Inferior parietal cortex (tissue), 1 donor: Measurements from ENCODE around the gene LRWD1.

Experiments
- DNase-seq: peaks from one replicate; pipeline ENCODE4 v3.0.0-alpha.2; 2016; ENCODE audit errors: extremely low spot score

Gene LRWD1

DNA sequence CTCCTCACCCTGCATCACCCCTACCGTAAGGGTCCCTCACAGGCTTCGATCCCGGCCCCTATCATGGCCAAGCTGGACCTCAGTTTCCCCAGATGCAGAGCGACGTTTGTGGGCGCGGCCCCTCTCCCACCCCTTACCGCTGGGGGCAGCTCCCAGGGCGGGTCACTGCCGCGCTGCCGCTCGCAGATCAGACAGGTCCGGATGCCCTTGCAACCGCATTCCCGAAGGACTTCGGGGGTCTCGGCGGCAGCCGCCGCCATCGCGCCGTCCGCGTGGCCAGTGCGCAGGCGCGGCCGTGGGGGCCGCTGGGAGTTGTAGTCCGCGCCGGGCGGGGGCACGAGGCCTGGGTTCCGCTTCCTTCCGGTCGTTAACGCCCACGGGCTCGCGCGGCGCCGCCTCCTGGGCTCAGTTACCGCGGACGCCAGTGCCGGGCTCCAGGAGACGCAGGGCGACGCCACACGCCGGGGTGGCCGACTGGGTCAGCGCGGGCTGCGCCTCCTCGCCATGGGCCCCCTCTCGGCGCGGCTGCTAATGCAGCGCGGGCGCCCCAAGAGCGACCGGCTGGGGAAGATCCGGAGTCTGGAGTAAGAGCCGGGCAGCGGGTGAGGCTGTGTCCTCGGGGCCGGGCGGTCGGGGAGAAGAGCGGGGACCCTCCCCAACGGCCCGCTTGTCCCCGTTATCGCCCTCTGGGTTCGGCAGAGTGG is at the start of gene LRWD1, which contains the start of gene ALKBH4:
LRWD1 (plus strand) TSS at position 408 of the 704 bp plus-strand sequence; CDS start at position 505, 97 bp downstream.
ALKBH4 (minus strand) TSS at position 287 of the 704 bp plus-strand sequence; CDS start at position 260, 27 bp downstream.
- peak; percentile 91 for DNase-seq

DNA sequence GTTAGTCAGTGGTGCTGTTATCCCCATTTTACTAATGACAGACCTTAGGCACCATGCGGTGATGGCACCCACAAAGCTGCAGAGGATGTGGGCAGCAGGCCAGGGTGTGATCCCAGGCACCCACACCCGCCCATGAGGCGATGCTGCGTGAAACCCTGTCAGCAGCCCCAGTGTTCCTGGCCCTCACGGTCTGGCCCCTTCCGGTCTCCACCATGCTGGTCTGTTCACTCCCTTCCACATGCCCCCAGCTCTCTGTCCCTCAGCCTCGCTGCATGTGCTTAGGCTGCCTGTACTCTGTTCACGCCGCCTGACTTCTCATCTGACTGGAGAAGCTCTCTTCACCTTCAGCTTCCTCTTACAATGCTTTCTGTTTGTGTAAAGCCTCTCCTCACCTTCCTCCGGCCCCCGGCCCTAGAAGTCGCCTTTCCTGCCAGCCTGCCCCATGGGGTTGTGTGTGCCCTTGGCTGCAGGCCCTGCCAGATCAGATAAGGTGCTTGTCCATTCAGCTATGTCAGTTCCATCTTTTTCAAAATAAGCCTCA is 49.0 kb upstream of the LRWD1 start:
- no peak for DNase-seq

DNA sequence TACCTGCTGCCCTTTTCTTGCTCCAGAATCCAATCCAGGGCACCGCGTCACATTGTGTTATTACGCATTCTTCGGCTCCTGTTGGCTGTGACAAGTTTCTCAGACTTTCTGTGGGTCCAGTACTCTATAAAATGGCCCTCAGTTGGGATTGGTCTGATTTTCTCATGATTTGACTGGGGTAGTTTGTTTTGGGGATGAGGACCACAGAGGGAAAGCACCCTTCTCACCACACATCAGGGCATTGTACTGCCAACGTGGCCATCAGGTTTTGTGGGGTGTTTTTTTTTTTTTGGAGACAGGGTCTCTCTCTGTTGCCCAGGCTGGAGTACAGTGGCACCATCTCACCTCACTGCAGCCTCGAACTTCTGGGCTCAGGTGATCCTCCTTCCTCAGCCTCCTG is 48.4 kb upstream of the LRWD1 start:
- no peak for DNase-seq

DNA sequence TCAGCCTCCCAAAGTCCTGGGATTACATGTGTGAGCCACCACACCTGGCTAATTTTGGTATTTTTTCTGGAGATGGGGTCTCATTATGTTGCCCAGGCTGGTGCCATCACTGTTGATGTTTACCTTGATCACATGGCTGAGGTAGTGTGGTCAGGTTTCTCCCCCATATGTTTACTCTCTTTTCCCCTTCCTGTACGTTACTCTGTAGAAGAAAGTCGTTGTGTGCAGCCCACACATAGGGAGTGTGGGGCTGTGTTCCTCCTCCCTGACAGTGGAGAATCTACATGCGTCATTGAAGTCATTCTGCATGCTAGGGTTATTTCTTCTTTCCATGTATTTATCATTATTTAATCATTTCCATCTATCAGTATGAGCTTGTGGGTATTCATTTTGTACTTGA is 47.7 kb upstream of the LRWD1 start:
- DNase-seq = no peak

DNA sequence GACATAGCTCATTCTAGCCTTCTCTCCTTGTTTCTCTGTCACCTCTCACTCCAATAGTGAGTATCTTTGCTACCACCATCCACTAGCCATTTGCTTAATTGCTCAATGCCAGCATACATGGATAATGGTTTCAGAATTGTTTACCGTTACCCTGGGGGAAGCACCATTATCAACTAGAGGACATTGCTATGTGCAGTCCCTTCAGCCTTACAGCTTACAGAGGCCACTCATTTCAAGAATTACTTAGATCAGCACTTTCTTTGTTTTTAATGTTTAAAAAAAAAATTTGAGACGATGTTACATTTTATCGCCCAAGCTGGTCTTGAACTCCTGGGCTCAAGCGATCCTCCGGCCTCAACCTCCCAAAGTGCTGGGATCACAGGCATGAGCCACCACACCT is 46.2 kb upstream of the LRWD1 start:
- DNase-seq = no peak

DNA sequence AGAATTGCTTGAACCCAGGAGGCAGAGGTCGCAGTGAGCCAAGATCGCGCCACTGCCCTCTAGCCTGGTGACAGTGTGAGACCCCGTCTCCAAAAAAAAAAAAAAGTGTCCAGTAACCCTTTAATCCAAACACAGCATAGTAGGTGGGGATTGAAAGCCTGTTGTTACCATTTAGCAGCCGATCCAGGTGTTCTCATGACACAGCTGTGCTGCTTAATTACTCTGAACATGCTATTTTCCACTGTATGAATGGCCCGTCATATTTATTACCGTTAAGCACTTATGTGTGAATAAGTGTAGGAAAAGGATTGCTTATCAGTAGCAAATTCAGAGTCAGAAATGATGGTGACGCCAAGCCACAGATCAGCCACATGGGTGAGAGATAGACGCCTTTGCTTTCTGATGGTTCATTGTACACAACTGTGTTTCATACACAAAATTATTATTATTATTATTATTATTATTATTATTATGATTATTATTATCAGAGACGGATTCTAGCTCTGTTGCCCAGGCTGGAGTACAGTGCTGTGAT is 43.0 kb upstream of the LRWD1 start:
- no peak for DNase-seq

DNA sequence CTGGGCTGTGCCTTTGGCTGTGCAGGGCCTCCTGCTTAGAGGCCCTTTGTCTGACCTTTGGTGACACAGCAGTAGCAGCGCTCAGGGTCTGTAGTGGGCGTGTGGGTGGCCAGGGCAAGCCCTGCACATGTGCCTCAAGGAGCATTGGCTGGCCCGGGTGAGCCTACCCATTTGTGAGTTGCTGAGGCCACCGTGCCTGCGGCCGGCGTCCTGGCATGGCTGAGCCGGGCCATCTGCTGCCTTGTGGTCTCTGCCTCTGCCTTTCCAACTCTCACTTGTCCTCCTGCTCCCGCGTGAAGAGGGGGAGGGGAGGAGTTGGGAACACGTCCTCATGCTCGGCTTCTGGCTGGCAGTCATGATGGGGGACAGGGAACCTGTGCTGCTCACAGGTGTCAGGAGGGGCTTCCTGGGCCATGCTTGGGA is 40.6 kb upstream of the LRWD1 start:
- DNase-seq = no peak

DNA sequence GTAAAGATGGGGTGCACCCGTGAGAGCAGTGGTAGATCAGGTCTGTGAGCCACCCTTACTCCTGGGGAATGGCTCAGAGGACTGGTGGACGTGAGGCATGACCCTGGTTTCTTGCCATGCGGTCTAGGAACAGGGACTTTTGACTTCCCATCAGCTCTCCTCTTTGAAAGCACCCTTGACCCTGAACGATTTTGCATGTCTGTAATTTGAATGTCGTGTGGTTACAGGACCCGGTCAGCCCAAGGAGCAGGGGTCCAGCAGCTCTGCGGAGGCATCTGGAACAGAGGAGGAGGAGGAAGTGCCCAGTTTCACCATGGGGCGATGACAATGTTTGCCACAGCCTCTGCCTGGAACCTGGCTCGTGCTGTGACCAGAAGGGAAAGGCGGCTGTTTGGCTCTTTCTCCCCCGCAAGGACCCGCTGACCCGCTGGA is 40.0 kb upstream of the LRWD1 start:
- no peak for DNase-seq

DNA sequence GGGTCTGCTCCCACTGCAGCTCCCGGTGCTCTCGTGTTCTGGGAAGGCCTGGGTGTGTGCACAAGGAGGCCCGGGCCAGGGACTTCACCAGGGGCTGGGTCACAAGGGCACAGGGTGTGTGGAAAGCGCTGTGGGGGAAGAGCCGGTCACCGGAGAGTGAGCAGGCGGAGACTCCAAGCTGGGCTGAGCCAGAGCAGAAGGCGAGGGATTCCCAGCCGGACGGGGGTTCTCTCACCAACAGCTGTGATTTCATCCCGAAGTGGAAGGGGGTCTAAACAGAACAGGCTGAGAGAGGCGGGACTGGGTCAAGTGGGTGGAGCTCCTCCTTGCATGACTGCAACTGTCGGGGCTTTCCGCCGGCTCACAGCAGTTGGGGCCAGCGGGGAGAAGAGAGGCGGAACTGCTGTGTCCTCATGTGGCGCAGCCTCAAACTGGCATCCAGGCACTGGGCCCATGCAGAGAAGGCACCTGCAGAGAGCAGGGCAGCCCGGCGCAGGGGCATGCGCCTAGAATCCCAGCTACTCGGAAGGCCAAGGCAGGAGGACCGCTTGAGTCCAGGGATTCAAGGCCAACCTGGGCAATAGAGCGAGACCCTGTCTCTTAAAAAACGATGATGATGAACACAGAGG is 39.0 kb upstream of the LRWD1 start:
- no peak for DNase-seq

DNA sequence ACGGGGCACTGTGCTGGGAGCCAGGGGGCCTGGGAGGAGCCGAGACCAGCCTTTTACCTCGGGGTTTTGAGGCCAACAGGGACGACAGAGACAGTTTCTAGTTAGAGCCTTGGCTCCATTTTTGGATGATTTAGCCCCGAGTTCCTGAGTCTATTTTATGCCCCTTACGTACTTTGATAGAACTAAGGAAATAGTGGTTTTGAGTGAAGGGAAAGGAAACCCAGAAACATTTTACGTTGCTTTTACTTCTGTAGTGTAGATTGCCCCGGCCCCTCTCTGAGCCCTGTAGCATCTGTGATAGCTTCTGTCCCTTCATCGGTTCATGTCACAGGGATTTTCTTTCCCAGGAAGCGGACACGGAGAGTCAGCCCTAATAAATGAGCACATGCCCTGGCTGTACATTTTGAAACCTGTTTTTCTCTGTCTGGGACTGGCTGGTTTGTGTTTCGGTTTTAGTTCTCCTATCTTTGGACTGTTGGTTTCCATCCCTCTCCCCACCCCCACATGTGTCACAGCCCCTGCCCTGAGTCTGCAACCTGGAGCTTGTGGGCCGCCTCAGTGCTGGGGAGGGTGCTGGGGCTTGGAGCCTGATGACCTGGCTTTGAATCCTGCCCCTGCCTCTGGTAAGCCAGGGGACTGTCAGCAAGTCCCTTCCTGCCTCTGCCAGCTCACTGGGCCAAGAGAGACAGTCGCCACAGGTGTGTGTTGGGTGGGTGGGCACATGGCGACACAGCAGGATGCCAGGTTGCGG is 38.3 kb upstream of the LRWD1 start:
- DNase-seq = no peak

DNA sequence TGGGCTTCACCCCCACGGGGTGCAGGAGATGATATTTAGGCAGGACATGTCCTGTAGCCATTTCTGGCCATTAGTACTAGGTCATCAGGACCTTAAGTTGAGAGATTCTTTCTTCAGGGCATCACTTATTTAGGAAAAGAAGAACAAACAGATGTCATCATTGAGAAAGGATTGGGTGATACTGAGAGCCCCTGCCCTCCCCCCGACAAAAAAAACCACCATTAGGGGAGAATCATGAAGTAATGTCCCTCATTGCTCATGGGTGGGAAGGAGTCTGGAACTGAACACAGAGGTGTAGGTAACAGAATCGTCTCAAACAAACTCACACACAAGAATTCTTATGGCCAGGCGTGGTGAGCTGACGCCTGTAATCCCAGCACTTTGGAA is 37.8 kb upstream of the LRWD1 start:
- DNase-seq = no peak

DNA sequence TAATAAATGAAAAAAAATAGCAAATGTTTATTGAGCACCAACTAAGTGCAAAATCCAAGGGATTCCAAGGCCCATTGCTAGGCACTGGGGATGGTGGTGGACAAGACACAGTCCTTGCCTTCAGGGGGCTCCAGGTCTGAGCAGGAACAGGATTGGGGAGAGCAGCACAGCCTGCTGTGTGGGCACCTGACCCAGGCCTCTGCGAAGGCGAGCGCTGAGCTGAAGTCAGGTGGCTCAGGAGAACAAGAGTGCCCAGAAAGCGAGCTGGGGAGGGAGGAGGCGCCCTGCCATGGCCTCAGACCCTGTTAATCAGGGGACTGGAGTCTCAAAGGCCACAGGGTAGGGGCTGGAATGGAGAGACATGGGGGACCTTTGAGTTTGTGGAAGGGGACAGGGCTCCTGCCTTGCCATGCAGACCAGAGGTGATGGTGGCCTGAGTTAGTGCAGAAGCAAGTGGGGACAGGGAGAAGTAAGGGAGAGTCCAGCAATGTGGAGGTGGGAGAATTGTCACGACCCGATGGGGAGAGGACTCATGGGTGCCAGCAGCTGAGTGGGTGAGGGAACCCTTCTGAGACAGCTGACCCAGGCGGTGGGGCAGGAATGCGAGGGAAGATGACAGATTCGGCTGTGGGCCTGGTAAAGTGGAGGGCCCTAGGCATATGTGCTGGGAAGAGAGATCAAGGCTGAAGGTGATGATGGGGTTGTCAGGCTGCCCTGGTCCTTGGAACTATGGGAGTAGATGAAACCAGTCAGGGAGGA is 35.5 kb upstream of the LRWD1 start:
- no peak for DNase-seq

DNA sequence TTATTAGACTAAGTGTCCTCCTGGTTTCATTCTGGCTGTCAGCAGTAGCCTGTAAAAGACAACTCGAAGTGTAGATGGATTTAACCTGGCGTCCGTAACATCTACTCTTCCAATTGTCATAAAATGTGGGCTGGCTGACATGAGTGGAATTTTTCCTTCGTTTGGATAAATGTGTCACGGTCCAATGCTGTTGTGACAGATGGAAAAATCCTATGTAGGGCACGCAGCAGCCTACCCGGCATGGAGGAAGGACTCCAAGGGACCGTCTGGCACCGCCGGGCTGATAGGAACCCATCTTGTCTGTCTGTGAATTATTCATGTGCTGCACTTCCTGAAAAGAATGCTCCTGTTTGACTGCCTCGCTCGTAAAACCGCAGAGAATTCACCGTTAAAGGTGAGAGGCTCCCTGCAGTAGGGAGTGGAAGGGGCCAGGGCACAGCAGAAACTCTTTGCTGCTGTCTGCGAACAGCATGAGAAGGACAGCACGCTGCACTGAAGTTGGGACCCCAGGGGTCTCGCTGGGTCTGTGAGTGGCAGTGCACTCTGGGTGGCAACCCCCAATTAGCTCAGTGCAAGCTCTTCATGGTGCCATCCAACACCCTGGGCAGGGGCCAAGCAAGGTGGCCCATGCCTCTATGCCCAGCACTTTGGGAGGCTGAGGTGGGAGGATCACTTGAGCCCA is 33.0 kb upstream of the LRWD1 start:
- peak; percentile 64 for DNase-seq

DNA sequence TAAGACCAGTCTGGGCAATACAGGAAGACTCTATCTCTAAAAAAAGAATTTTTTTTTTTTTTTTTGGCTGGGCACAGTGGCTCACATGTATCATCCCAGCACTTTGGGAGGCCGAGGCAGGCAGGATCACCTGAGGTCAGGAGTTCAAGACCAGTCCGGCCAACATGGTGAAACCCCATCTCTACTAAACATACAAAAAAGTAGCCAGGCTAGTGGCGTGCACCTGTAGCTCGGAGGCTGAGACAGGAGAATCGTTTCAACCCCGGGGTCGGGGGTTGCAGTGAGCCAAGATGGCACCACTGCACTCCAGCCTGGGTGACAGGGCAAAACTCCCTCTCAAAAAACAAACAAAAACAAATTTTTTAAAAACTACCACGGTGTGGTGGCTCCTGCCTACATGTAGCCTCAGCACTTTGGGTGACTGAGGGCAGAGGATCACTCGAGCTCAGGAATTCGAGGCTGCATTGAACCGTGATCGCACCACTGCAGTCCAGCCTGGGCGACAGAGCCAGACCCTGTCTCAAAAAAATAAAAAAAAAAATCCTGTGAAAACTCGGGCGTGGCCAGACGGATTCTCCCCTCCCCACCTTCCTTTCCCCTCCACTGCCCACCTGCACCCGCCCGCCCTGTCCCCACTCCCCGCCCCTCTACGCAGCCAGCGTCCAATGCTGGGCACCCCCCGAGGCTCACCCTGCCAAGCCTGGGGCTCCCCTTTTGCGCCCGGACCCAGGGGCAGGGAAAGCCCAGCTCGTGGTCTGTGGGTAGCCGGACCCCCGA is 32.2 kb upstream of the LRWD1 start:
- DNase-seq = no peak

DNA sequence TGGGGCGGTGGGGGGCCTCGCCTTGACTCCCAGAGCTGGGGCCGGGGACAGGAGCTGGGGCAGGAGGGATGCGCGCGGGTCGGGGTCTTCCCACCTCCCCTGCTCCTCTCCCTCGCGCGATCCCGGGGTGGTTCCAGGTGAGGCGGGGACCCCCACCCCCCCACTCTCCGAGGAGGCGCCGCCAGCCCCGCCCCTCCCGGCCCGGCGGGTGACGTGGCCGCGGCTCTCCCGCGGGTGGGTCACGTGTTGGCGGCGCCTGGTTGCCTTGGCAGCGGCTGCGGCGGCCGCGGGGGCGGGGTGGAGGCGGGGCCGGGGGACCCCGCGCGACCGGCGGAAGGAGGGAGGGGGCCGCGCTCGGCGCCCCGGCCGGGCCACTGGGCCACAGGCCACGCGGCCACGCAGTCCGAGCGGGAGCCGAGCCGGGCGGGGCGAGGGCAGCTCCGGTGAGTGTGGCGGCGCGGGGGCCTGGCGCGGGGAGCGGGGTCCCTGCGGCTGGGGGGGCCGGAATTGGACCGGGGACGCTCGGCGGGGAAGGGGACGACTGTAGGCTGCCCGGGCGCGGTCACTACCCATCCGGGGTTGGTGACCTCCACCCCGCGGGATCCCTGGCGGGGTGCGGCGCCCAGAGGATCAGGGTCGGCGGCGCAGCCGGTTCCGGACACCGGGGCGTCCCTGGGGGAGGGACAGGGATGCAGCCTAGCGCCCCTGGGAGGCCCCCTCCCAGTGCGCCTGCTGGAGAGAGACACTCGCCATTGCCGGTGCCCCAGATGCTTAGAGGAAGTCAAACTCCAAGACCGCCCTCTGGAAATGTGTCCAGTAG is 31.4 kb upstream of the LRWD1 start, which contains the start of gene ORAI2:
ORAI2 (plus strand) TSS at position 357 of the 820 bp plus-strand sequence. CDS start 5,382 bp downstream, outside the sequence.
- peak; percentile 64 for DNase-seq

DNA sequence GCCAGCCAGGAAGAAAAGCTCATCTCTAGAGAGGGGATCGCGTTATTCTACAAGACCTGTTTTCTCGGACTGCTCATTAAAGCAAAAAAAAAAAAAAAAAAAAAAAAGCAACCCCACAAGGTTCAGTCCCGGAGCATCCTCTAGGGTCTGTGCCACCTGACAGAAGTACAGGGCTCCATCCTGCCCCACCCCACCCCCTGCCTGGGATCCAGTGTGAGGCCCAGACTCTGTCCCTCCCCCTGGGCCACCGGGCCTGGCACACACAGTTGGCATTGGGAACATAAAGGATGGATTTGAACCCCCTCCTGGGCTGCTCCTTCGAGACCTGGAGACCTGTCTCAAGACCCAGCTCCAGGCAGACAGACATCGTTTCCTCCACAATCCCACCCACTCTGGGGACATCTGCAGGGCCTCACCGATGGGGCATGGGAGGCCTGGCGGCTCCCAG is 30.7 kb upstream of the LRWD1 start:
- DNase-seq = no peak

DNA sequence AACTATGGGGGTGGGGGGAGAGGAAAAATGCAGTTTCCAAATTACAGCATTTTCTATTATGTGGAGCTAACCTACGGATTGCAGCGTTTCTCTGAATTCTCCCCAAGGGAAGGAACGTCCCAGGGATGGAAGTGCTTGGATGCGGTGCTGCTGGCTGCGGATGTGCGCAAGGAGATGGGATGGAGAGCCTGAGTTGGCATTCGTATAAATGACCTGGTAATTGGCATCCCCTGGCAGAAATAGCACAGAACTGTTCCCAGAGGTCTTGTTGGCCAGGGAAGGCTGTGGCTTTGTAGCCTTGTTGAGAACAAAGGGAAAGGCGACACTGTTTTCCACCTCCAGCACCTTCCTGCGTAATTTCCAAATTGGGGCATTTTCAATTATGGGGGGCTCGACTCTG is 28.7 kb upstream of the LRWD1 start:
- DNase-seq = no peak

DNA sequence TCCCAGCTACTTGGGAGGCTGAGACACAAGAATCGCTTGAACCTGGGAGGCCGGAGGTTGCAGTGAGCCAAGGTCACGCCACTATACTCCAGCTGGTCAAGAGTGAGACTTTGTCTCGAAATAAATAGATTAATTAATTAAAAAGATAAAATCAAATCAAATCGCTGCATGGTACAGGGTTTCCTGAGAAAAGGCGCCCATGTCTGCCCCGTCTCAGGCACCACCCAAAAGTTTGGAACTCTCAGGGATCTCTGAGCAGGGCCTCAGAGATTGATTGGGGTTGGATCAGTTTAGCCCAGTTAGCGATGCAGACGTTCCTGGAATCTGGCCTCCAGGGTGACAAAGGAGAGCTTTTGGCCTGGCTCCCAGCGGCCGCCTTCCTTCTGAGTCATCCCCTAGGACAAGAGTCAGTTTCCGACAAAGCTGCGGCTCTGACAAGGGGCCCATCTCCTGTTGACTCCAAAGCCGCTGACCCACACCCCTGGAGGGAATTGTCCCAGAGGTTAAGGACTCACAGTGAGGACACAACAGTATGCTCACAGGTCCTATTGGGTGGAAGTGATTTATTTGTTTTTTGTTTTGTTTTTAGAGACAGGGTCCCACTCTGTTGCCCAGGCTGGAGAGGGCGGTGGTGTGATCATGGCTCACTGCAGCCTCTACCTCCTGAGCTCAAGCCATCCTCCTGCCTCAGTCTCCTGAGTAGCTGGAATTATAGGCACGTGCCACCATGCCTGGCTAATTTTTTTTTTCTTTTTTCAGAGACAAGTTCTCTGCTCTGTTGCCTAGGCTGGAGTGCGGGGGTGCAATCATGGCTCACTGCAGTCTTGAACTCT is 24.6 kb upstream of the LRWD1 start:
- DNase-seq = no peak
